Thymus (tissue), 11 donors: Measurements from ENCODE around the gene FNIP2. TPM values are rescaled to one million over a fixed set of nuclear protein-coding genes. Genes with fewer than 3 reads are reported as not detected.
"Not testable (repeated sequence)": the region's sequence is repeated elsewhere in the genome, so short reads cannot be mapped to it uniquely, and the experiment has no call there.

Experiments
- DNase-seq, 9 donors: peaks; one replicate each; pipeline ENCODE4 v3.0.0-alpha.2; 2013; ENCODE audit warnings: low spot score in 9 of 9, low read depth in 6 of 9, missing footprints in 1 of 9
- H3K27ac ChIP-seq, 2 donors: one replicate each; pipeline ENCODE4 v1.5.1; 2013; ENCODE audit warnings: control low read depth in 1 of 2, low read depth in 1 of 2, low read length in 1 of 2, mild to moderate bottlenecking in 1 of 2, moderate library complexity in 1 of 2
- H3K27me3 ChIP-seq, 2 donors: one replicate each; pipeline ENCODE4 v1.5.1; 2013; ENCODE audit warnings: low read length in 1 of 2; ENCODE audit not compliant: control insufficient read depth in 2 of 2, insufficient read depth in 1 of 2
- H3K36me3 ChIP-seq, 2 donors: one replicate each; pipeline ENCODE4 v1.5.1; 2013; ENCODE audit warnings: low read length in 1 of 2, mild to moderate bottlenecking in 1 of 2, moderate library complexity in 1 of 2; ENCODE audit not compliant: control insufficient read depth in 2 of 2, insufficient read depth in 2 of 2
- H3K4me1 ChIP-seq, 2 donors: one replicate each; pipeline ENCODE4 v1.5.1; 2013; ENCODE audit warnings: low read length in 2 of 2; ENCODE audit not compliant: control insufficient read depth in 2 of 2, insufficient read depth in 2 of 2
- H3K4me3 ChIP-seq, 2 donors: one replicate each; pipeline ENCODE4 v1.5.1; 2013; ENCODE audit warnings: low read length in 2 of 2, control low read depth in 1 of 2, mild to moderate bottlenecking in 1 of 2
- H3K9me3 ChIP-seq, 2 donors: one replicate each; pipeline ENCODE4 v1.5.1; 2013; ENCODE audit warnings: low read length in 1 of 2, mild to moderate bottlenecking in 1 of 2; ENCODE audit not compliant: control insufficient read depth in 2 of 2, insufficient read depth in 1 of 2
- WGBS: extraction: QIAGEN DNeasy Blood & Tissue Kit; methylation state at CpG from one replicate; pipeline ENCODE4 v1.1.7; 2013; 5-methylcytosine and 5-hydroxymethylcytosine counted together
- polyA plus RNA-seq: library from polyadenylated mRNA; stranded (reverse); fragments of 200-250 nt; gene quantifications from one replicate; pipeline ENCODE4 v1.2.3, GENCODE V29; 2013
- total RNA-seq: library from RNA; stranded (reverse); fragments of 120-200 nt; gene quantifications from one replicate; pipeline ENCODE4 v1.2.4, GENCODE V29; 2013
- donor health status: healthy.

The FNIP2 gene
- total and polyA plus RNA-seq, 2 donors: 11.8 to 12.6 TPM

DNA sequence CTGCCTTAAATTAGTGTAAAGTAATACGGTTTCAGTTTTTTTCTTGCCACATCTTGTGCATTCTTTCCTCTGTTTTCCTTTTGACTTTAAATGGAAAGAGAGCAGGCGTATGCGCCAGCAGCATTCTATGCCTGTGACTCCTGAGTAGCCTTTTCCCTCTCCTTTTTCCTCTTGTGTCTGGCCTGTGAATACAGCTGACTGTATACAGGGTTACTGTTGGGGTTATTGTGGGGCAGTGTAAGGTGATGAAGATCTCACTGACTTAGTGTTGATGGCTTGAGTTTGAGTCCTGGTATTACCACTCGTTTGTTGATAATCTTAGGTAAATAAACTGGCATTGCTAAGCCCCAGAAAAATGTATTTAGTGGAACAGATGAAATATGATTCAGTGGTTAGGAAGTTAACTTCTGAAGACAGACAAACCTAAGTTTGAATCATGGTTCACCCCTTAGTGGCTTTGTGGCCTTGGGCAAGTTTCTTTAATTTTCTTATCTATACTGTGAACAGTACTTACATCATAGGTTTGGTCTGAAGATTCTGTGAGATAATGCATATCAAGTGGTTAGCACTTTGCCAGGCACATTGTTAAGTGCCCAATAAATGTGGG, 105.1 kb downstream of the FNIP2 start:
- peaks cover 16 to 23% of the 10 kb centered on the region in 2 donors for H3K4me1 ChIP-seq
- DNase-seq: no peak
- peaks cover 0 to 4% of the 10 kb centered on the region in 2 donors for H3K9me3 ChIP-seq
- H3K27ac ChIP-seq: no peak overlapping the region
- H3K4me3 ChIP-seq: no peak overlapping the region
- 95% methylated on average over 4 of the region's 4 CpGs for WGBS
- H3K27me3 ChIP-seq: no peaks in the 10 kb centered on the region
- H3K36me3 ChIP-seq: peaks cover 3 to 18% of the 10 kb centered on the region in 2 donors

DNA sequence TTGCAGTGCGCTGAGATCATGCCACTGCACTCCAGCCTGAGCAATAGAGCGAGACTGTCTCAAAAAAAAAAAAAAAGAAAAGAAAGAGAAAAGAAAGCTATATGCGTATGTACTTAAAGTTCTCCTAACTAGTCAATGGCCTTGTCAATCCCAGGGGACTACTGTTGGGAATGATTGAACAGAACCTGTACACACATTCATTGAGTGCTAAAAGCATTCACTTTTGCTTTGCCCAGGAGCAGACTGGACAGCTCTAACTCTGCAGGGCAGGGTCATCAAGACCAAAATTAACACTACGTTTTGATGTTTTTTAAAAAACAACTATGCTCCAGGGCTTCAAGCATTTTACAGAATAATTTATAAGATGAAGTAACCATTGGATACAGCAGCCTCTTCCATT, 106.2 kb downstream of the FNIP2 start:
- H3K27ac ChIP-seq: no peak overlapping the region
- H3K9me3 ChIP-seq: peaks cover 0 to 4% of the 10 kb centered on the region in 2 donors
- H3K27me3 ChIP-seq: no peaks in the 10 kb centered on the region
- peaks cover 15 to 16% of the 10 kb centered on the region in 2 donors for H3K4me1 ChIP-seq
- DNase-seq: no peak
- no peak overlapping the region for H3K4me3 ChIP-seq
- 98% methylated on average over 4 of the region's 4 CpGs for WGBS
- H3K36me3 ChIP-seq: peaks cover 3 to 13% of the 10 kb centered on the region in 2 donors

DNA sequence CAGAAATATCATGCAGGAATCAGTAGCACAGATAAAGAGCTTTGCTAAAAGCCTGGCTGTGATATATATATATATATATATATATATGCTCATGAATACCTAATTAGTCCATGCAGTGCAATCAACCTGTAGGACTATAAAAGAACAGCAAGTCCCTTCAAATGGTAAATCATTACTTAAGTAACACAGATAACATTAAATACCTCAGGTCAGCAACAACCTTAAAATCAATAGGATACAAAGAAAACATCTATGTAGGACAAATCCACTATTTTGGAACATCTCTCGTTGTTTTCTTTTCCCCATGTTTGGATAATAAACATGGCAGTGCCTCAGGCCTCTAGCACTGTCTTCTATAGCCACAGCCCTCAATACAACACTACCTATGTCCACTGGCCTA, 106.6 kb downstream of the FNIP2 start:
- Histone ChIP-seq H3K27ac (no peak overlapping the region), H3K4me1 (peaks cover 10 to 12% of the 10 kb centered on the region in 2 donors), H3K4me3 (no peak overlapping the region), H3K27me3 (no peaks in the 10 kb centered on the region), H3K36me3 (peaks cover 3 to 13% of the 10 kb centered on the region in 2 donors), H3K9me3 (peaks cover 0 to 1% of the 10 kb centered on the region in 2 donors)
- no peak for DNase-seq
- WGBS: 95% methylated on average over 1 of the region's 1 CpG

DNA sequence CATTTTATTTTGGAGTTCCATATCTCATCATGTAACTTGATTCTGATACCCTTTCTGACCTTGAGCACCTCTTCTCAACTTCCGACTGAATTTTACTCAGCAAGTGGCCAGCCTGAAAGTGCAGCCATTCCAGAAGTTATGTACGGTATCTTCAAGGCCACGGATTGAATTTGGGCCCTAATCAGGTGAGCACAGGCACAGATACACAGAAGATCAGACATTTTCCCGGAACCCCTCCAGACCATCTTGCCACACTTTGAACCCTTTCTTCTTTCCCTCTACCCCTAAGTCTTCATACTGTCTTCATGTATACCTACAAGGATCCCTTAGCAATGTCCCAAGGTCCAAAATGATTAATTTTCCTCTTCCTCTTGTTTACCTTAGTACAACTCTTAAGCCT, 108.2 kb downstream of the FNIP2 start:
- H3K4me3 ChIP-seq: no peak overlapping the region
- H3K4me1 ChIP-seq: no peaks in the 10 kb centered on the region
- H3K27me3 ChIP-seq: no peaks in the 10 kb centered on the region
- H3K9me3 ChIP-seq: peaks cover 0 to 4% of the 10 kb centered on the region in 2 donors
- H3K36me3 ChIP-seq: peaks cover 3 to 8% of the 10 kb centered on the region in 2 donors
- no peak overlapping the region for H3K27ac ChIP-seq
- DNase-seq: no peak
- WGBS: 98% methylated on average over 4 of the region's 4 CpGs

DNA sequence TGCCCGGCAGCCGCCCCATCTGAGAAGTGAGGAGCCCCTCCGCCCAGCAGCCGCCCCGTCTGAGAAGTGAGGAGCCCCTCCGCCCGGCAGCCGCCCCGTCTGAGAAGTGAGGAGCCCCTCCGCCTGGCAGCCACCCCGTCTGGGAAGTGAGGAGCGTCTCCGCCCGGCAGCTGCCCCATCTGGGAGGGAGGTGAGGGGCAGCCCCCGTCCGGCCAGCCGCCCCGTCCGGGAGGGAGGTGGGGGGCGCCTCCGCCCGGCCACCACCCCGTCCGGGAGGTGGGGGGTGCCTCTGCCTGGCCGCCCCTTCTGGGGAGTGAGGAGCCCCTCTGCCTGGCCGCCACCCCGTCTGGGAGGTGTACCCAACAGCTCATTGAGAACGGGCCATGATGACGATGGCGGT, 113.3 kb downstream of the FNIP2 start:
- H3K9me3 ChIP-seq, H3K36me3 ChIP-seq, H3K4me3 ChIP-seq, H3K27me3 ChIP-seq, DNase-seq, H3K27ac ChIP-seq, H3K4me1 ChIP-seq: not testable (repeated sequence)
- 98% methylated on average over 26 of the region's 30 CpGs for WGBS

DNA sequence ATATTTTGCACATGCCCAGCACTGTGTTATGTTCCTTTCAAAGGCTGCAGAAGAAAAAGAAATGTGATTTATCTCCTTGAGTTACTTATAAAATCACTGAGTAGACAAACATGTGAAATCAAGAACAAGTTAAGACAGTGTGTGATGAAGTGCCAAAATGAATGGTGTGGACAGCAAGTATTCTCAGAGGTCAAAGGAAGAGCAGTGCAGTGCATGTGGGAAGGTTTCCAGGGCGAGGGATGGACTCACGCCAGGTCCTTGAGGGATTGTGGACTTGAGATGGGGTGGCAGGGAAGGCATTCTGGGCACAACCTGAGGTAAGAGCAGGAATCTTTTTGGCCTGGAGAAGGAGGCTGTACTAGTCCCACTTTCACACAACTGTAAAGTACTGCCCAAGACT, 115.5 kb downstream of the FNIP2 start:
- no peaks in the 10 kb centered on the region for H3K4me1 ChIP-seq
- no peak overlapping the region for H3K27ac ChIP-seq
- H3K36me3 ChIP-seq: no peaks in the 10 kb centered on the region
- no peak overlapping the region for H3K4me3 ChIP-seq
- H3K27me3 ChIP-seq: no peaks in the 10 kb centered on the region
- H3K9me3 ChIP-seq: peaks cover 0 to 4% of the 10 kb centered on the region in 2 donors
- DNase-seq: no peak
- 97% methylated on average over 2 of the region's 2 CpGs for WGBS

DNA sequence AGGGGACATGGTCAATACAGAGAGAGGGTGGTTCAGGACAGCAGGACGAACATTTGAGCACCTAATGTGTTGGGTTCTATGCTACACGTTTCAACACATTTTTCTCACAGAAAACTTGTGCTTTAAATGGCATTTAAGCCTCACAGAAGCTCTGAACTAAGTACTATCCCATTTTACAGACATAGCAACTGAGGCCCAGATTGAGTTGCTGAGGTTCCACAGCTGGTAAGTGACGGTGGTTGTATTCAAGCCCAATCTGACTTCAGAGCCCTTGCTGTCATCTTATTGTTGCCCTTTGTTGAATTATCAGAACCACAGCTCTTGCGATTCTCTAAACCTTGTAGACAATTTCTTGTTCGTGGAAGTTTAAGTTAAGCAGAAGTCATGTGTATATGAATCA, 116.7 kb downstream of the FNIP2 start:
- Histone ChIP-seq H3K4me1 (no peaks in the 10 kb centered on the region), H3K9me3 (peaks cover 0 to 4% of the 10 kb centered on the region in 2 donors), H3K4me3 (no peak overlapping the region), H3K27me3 (no peaks in the 10 kb centered on the region), H3K27ac (no peak overlapping the region), H3K36me3 (no peaks in the 10 kb centered on the region)
- WGBS: 98% methylated on average over 5 of the region's 5 CpGs
- no peak for DNase-seq

DNA sequence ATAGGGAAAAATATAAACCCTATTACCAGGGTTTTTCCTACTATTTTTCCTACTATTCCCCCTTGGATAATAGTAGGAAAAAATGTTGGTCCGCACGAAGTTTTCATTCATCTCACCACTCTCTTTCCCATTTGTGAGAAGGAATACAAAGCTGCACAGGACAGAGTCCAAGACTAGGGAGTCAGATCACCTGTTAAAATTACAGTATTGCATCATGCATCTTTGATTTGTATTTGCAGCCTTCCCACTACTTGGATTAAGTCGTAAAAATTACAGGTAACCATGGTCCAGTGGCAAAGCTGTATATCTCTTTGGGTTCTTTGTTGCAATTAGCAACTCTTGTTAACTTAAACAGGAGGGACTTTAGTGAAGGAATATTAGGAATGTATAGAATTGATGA, 121.5 kb downstream of the FNIP2 start:
- Histone ChIP-seq H3K27ac (no peak overlapping the region), H3K9me3 (no peaks in the 10 kb centered on the region), H3K4me1 (no peaks in the 10 kb centered on the region), H3K27me3 (no peaks in the 10 kb centered on the region), H3K36me3 (peaks cover 0 to 3% of the 10 kb centered on the region in 2 donors), H3K4me3 (no peak overlapping the region)
- 98% methylated on average over 3 of the region's 3 CpGs for WGBS
- DNase-seq: no peak

DNA sequence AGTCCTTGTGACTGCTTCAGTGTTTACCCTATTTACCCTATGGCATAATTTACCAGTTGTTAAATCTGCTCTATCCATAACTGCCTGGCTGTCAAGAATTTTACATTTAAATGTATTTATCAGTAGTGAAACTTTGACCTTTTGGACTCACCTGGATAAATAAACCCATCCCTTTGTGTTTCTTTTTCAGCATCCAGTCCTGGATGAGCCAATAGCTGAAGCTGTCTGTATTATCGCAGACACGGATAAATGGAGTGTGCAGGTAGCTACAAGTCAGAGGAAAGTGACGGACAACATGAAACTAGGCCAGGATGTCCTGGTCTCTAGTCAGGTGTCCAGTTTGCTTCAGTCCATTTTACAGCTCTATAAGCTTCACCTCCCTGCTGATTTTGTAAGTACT, 122.4 kb downstream of the FNIP2 start:
- Histone ChIP-seq H3K27ac (no peak overlapping the region), H3K9me3 (no peaks in the 10 kb centered on the region), H3K4me1 (peaks cover 0 to 5% of the 10 kb centered on the region in 2 donors), H3K36me3 (peaks cover 0 to 7% of the 10 kb centered on the region in 2 donors), H3K27me3 (no peaks in the 10 kb centered on the region), H3K4me3 (no peak overlapping the region)
- DNase-seq: no peak
- WGBS: 96% methylated on average over 3 of the region's 3 CpGs
